Upper lobe of left lung (tissue), 4 donors: Measurements from ENCODE around the gene MYRF.

ENCODE experiments used
- POLR2A ChIP-seq, 4 donors: fragments of 450-650 bp; IDR thresholded peaks; one replicate each; pipeline ENCODE4 v1.5.1; 2016 to 2017; ENCODE audit warnings: antibody characterized with exemption in 4 of 4, mild to moderate bottlenecking in 2 of 4
- POLR2AphosphoS5 ChIP-seq, 2 donors: sonication (generic); formaldehyde crosslinking; IDR thresholded peaks; one replicate each; pipeline ENCODE4 v1.5.1; 2017; ENCODE audit warnings: antibody characterized with exemption in 2 of 2
- TF ChIP-seq, protein P1 (sequence below), 6 experiments: fragments of 450-650 bp in 4 of 6; fragments of 200-600 bp in 2 of 6; sonication (generic) in 2 of 6; IDR thresholded peaks; one replicate each; pipeline ENCODE4 v1.5.1; 2016 to 2019; ENCODE audit warnings: antibody characterized with exemption in 6 of 6

DNA sequence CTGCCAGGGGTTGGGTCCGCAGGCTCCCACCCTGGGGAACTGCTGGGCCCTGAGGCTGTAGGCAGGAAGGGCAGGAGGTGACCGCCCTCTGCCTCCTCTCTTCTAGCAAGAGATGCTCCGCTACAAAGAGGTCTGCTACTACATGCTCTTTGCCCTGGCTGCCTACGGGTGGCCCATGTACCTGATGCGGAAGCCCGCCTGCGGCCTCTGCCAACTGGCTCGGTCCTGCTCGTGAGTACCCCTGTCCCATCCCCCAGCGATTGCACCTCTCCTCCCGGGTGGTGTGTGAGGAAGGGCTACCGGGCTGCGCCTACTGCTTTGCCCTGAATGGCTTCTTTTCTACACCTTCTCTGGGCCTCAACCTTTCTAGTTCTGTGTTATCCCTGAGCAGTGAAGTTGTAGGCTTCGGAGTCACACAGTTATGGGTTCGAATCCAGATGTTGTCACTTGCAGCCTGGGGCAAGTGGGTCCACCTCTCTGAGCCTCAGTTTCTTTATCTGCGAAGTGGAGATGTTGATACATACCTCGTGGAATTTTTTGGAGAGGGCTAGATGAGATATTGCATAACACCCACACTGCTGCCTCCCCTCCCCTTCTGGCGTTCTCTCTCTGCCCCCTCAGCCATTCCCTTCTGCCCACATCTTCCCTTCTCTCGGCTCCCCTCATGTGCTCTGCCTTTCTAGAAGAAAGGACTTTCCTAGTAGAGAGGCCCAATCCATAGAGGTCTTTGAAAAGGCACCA lies 21.1 kb upstream of the MYRF start:
- TF ChIP-seq, protein P1, sequence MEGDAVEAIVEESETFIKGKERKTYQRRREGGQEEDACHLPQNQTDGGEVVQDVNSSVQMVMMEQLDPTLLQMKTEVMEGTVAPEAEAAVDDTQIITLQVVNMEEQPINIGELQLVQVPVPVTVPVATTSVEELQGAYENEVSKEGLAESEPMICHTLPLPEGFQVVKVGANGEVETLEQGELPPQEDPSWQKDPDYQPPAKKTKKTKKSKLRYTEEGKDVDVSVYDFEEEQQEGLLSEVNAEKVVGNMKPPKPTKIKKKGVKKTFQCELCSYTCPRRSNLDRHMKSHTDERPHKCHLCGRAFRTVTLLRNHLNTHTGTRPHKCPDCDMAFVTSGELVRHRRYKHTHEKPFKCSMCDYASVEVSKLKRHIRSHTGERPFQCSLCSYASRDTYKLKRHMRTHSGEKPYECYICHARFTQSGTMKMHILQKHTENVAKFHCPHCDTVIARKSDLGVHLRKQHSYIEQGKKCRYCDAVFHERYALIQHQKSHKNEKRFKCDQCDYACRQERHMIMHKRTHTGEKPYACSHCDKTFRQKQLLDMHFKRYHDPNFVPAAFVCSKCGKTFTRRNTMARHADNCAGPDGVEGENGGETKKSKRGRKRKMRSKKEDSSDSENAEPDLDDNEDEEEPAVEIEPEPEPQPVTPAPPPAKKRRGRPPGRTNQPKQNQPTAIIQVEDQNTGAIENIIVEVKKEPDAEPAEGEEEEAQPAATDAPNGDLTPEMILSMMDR (IDR thresholded peaks at IDR 0.05), result no peak
- TF ChIP-seq POLR2A (IDR thresholded peaks at IDR 0.05), result no peak
- TF ChIP-seq POLR2AphosphoS5 (IDR thresholded peaks at IDR 0.05), result no peak
